Mesenchymal stem cell (in vitro differentiated cells and primary cell): ENCODE data around the gene FUT7.

Experiments used
- DNase-seq: peaks from one replicate; pipeline ENCODE4 v3.0.0-alpha.2; 2013
- H2AFZ ChIP-seq: one replicate; pipeline ENCODE4 v1.6.1; 2013; ENCODE audit warnings: low read depth, mild to moderate bottlenecking, control low read depth, inconsistent platforms, low read length, moderate library complexity
- H2AK5ac ChIP-seq: 2 replicates; pipeline ENCODE4 v1.6.1; 2013; ENCODE audit warnings: low read length, moderate library complexity, mild to moderate bottlenecking, inconsistent platforms; ENCODE audit not compliant: severe bottlenecking
- H2BK120ac ChIP-seq: one replicate; pipeline ENCODE4 v1.6.1; 2013; ENCODE audit warnings: low read depth, mild to moderate bottlenecking, inconsistent platforms, low read length, moderate library complexity
- H2BK12ac ChIP-seq, 2 experiments: one replicate each; pipeline ENCODE4 v1.6.1; 2013; ENCODE audit warnings: inconsistent platforms in 2 of 2, low read length in 2 of 2, mild to moderate bottlenecking in 2 of 2, moderate library complexity in 2 of 2, control low read depth in 1 of 2
- H2BK15ac ChIP-seq: one replicate; pipeline ENCODE4 v1.6.1; 2013; ENCODE audit warnings: mild to moderate bottlenecking, low read depth, inconsistent platforms; ENCODE audit not compliant: poor library complexity, severe bottlenecking
- H2BK5ac ChIP-seq: 2 replicates; pipeline ENCODE4 v1.6.1; 2013; ENCODE audit warnings: low read depth, mild to moderate bottlenecking, low read length, control low read depth, inconsistent platforms; ENCODE audit not compliant: poor library complexity, severe bottlenecking
- H3K14ac ChIP-seq, 2 experiments: one replicate each; pipeline ENCODE4 v1.6.1; 2013; ENCODE audit warnings: inconsistent platforms in 2 of 2, low read length in 2 of 2, control low read depth in 1 of 2, mild to moderate bottlenecking in 1 of 2, moderate library complexity in 1 of 2
- H3K18ac ChIP-seq, 2 experiments: one replicate each; pipeline ENCODE4 v1.6.1; 2013; ENCODE audit warnings: inconsistent platforms in 2 of 2, low read length in 2 of 2, control low read depth in 1 of 2, low read depth in 1 of 2, mild to moderate bottlenecking in 1 of 2
- H3K23ac ChIP-seq, 2 experiments: one replicate each; pipeline ENCODE4 v1.6.1; 2013; ENCODE audit warnings: inconsistent platforms in 2 of 2, low read length in 2 of 2, mild to moderate bottlenecking in 2 of 2, moderate library complexity in 2 of 2, control low read depth in 1 of 2
- H3K27ac ChIP-seq: 2 replicates; pipeline ENCODE4 v1.5.1; 2013; ENCODE audit warnings: mild to moderate bottlenecking, moderate library complexity, low read length, control low read depth, inconsistent platforms; ENCODE audit not compliant: poor library complexity, severe bottlenecking
- H3K27me3 ChIP-seq, 2 experiments: 2 replicates each; pipeline versions ENCODE4 v1.6.1 to v1.7.0; 2013; ENCODE audit warnings: low read length in 2 of 2, mild to moderate bottlenecking in 2 of 2, moderate library complexity in 2 of 2, control low read depth in 1 of 2, inconsistent platforms in 1 of 2; ENCODE audit not compliant: control insufficient read depth in 1 of 2, insufficient read depth in 1 of 2
- H3K36me3 ChIP-seq, 2 experiments: 2 replicates each; pipeline versions ENCODE4 v1.6.1 to v1.7.0; 2013; ENCODE audit warnings: low read length in 2 of 2, control low read depth in 1 of 2, inconsistent platforms in 1 of 2, low read depth in 1 of 2, mild to moderate bottlenecking in 1 of 2; ENCODE audit not compliant: insufficient read depth in 2 of 2, control insufficient read depth in 1 of 2
- H3K4ac ChIP-seq, 2 experiments: one replicate each; pipeline ENCODE4 v1.6.1; 2013; ENCODE audit warnings: inconsistent platforms in 2 of 2, low read length in 2 of 2, mild to moderate bottlenecking in 2 of 2, moderate library complexity in 2 of 2, control low read depth in 1 of 2, low read depth in 1 of 2
- H3K4me1 ChIP-seq: 2 replicates; pipeline ENCODE4 v1.6.1; 2013; ENCODE audit warnings: low read depth, low read length, control low read depth; ENCODE audit not compliant: control insufficient read depth, insufficient read depth
- H3K4me2 ChIP-seq: 2 replicates; pipeline ENCODE4 v1.6.1; 2013; ENCODE audit warnings: low read length, mild to moderate bottlenecking, inconsistent platforms; ENCODE audit not compliant: poor library complexity, severe bottlenecking
- H3K4me3 ChIP-seq, 2 experiments: 2 replicates each; pipeline versions ENCODE4 v1.5.1 to v1.7.0; 2013; ENCODE audit warnings: low read length in 2 of 2, mild to moderate bottlenecking in 2 of 2, control low read depth in 1 of 2, low read depth in 1 of 2; ENCODE audit not compliant: insufficient read depth in 1 of 2
- H3K79me1 ChIP-seq: replicated peaks from 2 replicates; pipeline ENCODE4 v1.6.1; 2013; ENCODE audit warnings: mild to moderate bottlenecking, control low read depth, low read length, inconsistent platforms; ENCODE audit not compliant: poor library complexity, severe bottlenecking
- H3K9ac ChIP-seq: 2 replicates; pipeline ENCODE4 v1.7.0; 2013; ENCODE audit warnings: mild to moderate bottlenecking, low read length, moderate library complexity
- H3K9me3 ChIP-seq: 2 replicates; pipeline ENCODE4 v1.7.0; 2013; ENCODE audit warnings: mild to moderate bottlenecking, low read length; ENCODE audit not compliant: control insufficient read depth
- H4K8ac ChIP-seq: one replicate; pipeline ENCODE4 v1.6.1; 2013; ENCODE audit warnings: inconsistent platforms, mild to moderate bottlenecking, low read length, moderate library complexity
- H4K91ac ChIP-seq: one replicate; pipeline ENCODE4 v1.6.1; 2013; ENCODE audit warnings: mild to moderate bottlenecking, low read length, inconsistent platforms
- WGBS: methylation state at CpG from one replicate; pipeline ENCODE4 v1.1.7; 2013; ENCODE audit warnings: mixed read lengths; 5-methylcytosine and 5-hydroxymethylcytosine counted together

Gene FUT7

GRCh38 chr9:136990242-136990911 is 41.5 kb downstream of the FUT7 start:
- no peak overlapping the region for H2BK5ac ChIP-seq
- no peak overlapping the region for H4K91ac ChIP-seq
- peaks cover 15% of the 10 kb centered on the region for H3K79me1 ChIP-seq
- H3K27me3 ChIP-seq: peaks cover 7 to 12% of the 10 kb centered on the region in 2 experiments
- WGBS: 95% methylated on average over 10 of the region's 10 CpGs
- no peak overlapping the region for H2BK15ac ChIP-seq
- H3K4me2 ChIP-seq: no peak overlapping the region
- no peak overlapping the region for H2AK5ac ChIP-seq
- H3K36me3 ChIP-seq: peaks cover 0 to 22% of the 10 kb centered on the region in 2 experiments
- no peaks in the 10 kb centered on the region for H3K9me3 ChIP-seq
- peaks cover 22% of the 10 kb centered on the region for H3K4me1 ChIP-seq
- no peak overlapping the region for H2BK12ac ChIP-seq
- H3K27ac ChIP-seq: no peak overlapping the region
- H2AFZ ChIP-seq: no peak overlapping the region
- no peak overlapping the region for H2BK120ac ChIP-seq
- H3K18ac ChIP-seq: no peak overlapping the region
- H3K9ac ChIP-seq: no peak overlapping the region
- H3K14ac ChIP-seq: no peak overlapping the region
- H3K4ac ChIP-seq: no peak overlapping the region
- no peak overlapping the region for H4K8ac ChIP-seq
- no peak for DNase-seq
- H3K23ac ChIP-seq: no peak overlapping the region
- H3K4me3 ChIP-seq: no peak overlapping the region

DNA sequence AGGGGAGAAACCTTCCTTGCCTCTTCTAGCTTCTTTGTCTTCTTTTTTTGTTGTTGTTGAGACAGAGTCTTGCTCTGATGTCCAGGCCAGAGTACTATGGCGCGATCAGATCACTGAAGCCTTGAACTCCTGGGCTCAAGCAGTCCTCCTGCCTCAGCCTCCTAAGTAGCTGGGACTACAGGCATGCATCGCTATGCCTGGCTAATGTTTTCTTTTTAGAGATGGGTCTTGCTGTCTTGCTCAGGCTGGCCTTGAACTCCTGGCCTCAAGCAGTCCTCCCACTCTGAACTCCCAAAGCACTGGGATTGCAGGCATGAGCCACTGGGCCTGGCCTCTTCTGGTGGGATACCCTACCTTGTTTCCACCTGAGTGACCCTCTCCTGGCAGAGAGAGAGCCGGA is 43.0 kb downstream of the FUT7 start:
- Histone ChIP-seq H2AK5ac (no peak overlapping the region), H3K27ac (no peak overlapping the region), H3K23ac (no peak overlapping the region), H3K18ac (no peak overlapping the region), H2BK12ac (peak overlapping the region in 1 of 2 experiments; percentile 41), H2BK15ac (no peak overlapping the region), H4K91ac (no peak overlapping the region), H3K4me2 (no peak overlapping the region), H3K27me3 (peaks cover 21 to 27% of the 10 kb centered on the region in 2 experiments), H3K9me3 (no peaks in the 10 kb centered on the region), H3K4me3 (no peak overlapping the region), H3K14ac (no peak overlapping the region), H3K4ac (no peak overlapping the region), H2BK120ac (no peak overlapping the region), H2BK5ac (no peak overlapping the region), H3K79me1 (peaks cover 12% of the 10 kb centered on the region), H3K4me1 (peaks cover 29% of the 10 kb centered on the region), H2AFZ (no peak overlapping the region), H3K36me3 (peaks cover 0 to 7% of the 10 kb centered on the region in 2 experiments), H3K9ac (no peak overlapping the region), H4K8ac (no peak overlapping the region)
- WGBS: 97% methylated on average over 4 of the region's 4 CpGs
- no peak for DNase-seq

GRCh38 chr9:136985853-136986252 is 46.0 kb downstream of the FUT7 start:
- Histone ChIP-seq H3K18ac (no peak overlapping the region), H2BK5ac (no peak overlapping the region), H3K27ac (no peak overlapping the region), H3K27me3 (peaks cover 37 to 40% of the 10 kb centered on the region in 2 experiments), H2AFZ (no peak overlapping the region), H3K4me2 (no peak overlapping the region), H3K9me3 (no peaks in the 10 kb centered on the region), H3K79me1 (no peaks in the 10 kb centered on the region), H3K36me3 (no peaks in the 10 kb centered on the region), H3K23ac (no peak overlapping the region), H2AK5ac (no peak overlapping the region), H3K9ac (no peak overlapping the region), H3K4ac (no peak overlapping the region), H3K4me3 (no peak overlapping the region), H2BK15ac (no peak overlapping the region), H4K91ac (no peak overlapping the region), H2BK120ac (no peak overlapping the region), H2BK12ac (no peak overlapping the region), H4K8ac (no peak overlapping the region), H3K14ac (no peak overlapping the region), H3K4me1 (peaks cover 16% of the 10 kb centered on the region)
- DNase-seq: no peak
- WGBS: 22% methylated on average over 30 of the region's 33 CpGs

GRCh38 chr9:136985027-136985602 is 46.8 kb downstream of the FUT7 start:
- Histone ChIP-seq H3K9ac (no peak overlapping the region), H3K9me3 (no peaks in the 10 kb centered on the region), H2BK120ac (no peak overlapping the region), H2AFZ (no peak overlapping the region), H2BK12ac (no peak overlapping the region), H3K23ac (peak overlapping the region in 1 of 2 experiments; percentile 56), H3K27ac (no peak overlapping the region), H2BK15ac (no peak overlapping the region), H2BK5ac (no peak overlapping the region), H3K4me2 (peak overlapping the region; percentile 26), H3K4me1 (peaks cover 16% of the 10 kb centered on the region), H2AK5ac (no peak overlapping the region), H4K91ac (no peak overlapping the region), H3K27me3 (peaks cover 37 to 40% of the 10 kb centered on the region in 2 experiments), H3K4ac (no peak overlapping the region), H3K14ac (peak overlapping the region in 1 of 2 experiments; percentile 69), H3K36me3 (no peaks in the 10 kb centered on the region), H3K18ac (no peak overlapping the region), H3K4me3 (no peak overlapping the region), H3K79me1 (no peaks in the 10 kb centered on the region), H4K8ac (no peak overlapping the region)
- no peak for DNase-seq
- WGBS: 14% methylated on average over 44 of the region's 48 CpGs
